ENCODE results near the gene ADAD2.

DNA sequence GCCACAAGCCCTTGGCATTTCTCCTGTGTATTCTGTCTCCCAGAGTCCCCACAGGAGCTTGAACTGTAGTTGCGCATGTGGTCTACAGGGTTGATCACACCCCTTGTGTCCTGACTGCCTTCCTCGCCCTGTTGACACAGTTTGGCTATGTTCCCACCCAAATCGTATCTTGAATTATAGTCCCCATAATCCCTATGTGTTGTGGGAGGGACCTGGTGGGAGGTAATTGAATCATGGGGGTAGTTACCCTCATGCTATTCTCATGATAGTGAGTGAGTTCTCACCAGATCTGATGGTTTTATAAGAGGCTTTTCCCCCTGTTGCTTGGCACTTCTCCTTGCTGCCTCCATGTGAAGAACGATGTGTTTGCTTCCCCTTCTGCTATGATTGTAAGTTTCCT, 21.2 kb downstream of the ADAD2 start:
- TF ChIP-seq ZFP30 (CRISPR knock-in tag; IDR thresholded peaks at IDR 0.05; ENCODE audit: borderline replicate concordance): no peak
- TF ChIP-seq, protein P1, sequence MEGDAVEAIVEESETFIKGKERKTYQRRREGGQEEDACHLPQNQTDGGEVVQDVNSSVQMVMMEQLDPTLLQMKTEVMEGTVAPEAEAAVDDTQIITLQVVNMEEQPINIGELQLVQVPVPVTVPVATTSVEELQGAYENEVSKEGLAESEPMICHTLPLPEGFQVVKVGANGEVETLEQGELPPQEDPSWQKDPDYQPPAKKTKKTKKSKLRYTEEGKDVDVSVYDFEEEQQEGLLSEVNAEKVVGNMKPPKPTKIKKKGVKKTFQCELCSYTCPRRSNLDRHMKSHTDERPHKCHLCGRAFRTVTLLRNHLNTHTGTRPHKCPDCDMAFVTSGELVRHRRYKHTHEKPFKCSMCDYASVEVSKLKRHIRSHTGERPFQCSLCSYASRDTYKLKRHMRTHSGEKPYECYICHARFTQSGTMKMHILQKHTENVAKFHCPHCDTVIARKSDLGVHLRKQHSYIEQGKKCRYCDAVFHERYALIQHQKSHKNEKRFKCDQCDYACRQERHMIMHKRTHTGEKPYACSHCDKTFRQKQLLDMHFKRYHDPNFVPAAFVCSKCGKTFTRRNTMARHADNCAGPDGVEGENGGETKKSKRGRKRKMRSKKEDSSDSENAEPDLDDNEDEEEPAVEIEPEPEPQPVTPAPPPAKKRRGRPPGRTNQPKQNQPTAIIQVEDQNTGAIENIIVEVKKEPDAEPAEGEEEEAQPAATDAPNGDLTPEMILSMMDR (IDR thresholded peaks at IDR 0.05 in 2 of 3, conservative IDR thresholded peaks at IDR 0.05 in 1 of 3; ENCODE audit: insufficient read depth in 2 of 3, low read depth in 1 of 3, low read length in 3 of 3): no peak
- TF ChIP-seq, protein P2, sequence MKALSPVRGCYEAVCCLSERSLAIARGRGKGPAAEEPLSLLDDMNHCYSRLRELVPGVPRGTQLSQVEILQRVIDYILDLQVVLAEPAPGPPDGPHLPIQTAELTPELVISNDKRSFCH (CRISPR knock-in tag; IDR thresholded peaks at IDR 0.05): no peak
- TF ChIP-seq, protein P2 (tag; IDR thresholded peaks at IDR 0.05): no peak

All from K562 (cell line).